Measurements from ENCODE around the gene NFATC1. TPM values are rescaled to one million over a fixed set of nuclear protein-coding genes. Genes with fewer than 3 reads are reported as not detected.

The NFATC1 gene
- polyA plus RNA-seq, 1 of the 3 experiments (the other 2 are of a cell fraction), result 0.02 TPM

- WGBS (ENCODE audit: low lambda C conversion rate), result 17% methylated on average over 6 of the region's 8 CpGs
These were observed 119.6 kb downstream of the NFATC1 start for GRCh38 chr18:79515331-79515730.

GRCh38 chr18:79515944-79516351 lies 120.2 kb downstream of the NFATC1 start:
- no peak for DNase-seq
- Histone ChIP-seq H3K36me3 (replicated peaks in 1 of 2; ENCODE audit: control insufficient read depth in 1 of 2, insufficient read depth in 2 of 2, low read length in 1 of 2) (no peaks in the 10 kb centered on the region), H3K4me1 (ENCODE audit: control insufficient read depth in 1 of 2, insufficient read depth in 2 of 2, low read depth in 1 of 2, low read length in 1 of 2) (no peaks in the 10 kb centered on the region), H3K27ac (ENCODE audit: low read depth in 2 of 2, low read length in 1 of 2) (no peak overlapping the region), H3K9me2 (no peaks in the 10 kb centered on the region), H3K9me3 (no peaks in the 10 kb centered on the region), H3K79me2 (ENCODE audit: insufficient read depth) (no peaks in the 10 kb centered on the region), H4K20me1 (ENCODE audit: insufficient read depth) (no peaks in the 10 kb centered on the region), H3K9ac (no peak overlapping the region), H3F3A (replicated peaks; ENCODE audit: insufficient read depth) (no peaks in the 10 kb centered on the region), H3K4me2 (no peak overlapping the region), H3K27me3 (ENCODE audit: insufficient read depth) (peaks cover 91% of the 10 kb centered on the region), H3K4me3 (ENCODE audit: low read depth in 2 of 2, low read length in 1 of 2) (no peak overlapping the region), H2AFZ (ENCODE audit: low read depth) (no peak overlapping the region)
- 11% methylated on average over 17 of the region's 22 CpGs for WGBS (ENCODE audit: low lambda C conversion rate)
- POLR2A ChIA-PET, result no interaction called here
- TF ChIP-seq NRF1 (IDR thresholded peaks at IDR 0.05; ENCODE audit: low read depth, low read length) (no peak), RFX5 (IDR thresholded peaks at IDR 0.05; ENCODE audit: low read length) (no peak), YY1 (IDR thresholded peaks at IDR 0.05; ENCODE audit: low read depth) (no peak), TEAD4 (IDR thresholded peaks at IDR 0.05; ENCODE audit: borderline replicate concordance, insufficient read depth) (no peak), ZBTB33 (IDR thresholded peaks at IDR 0.05; ENCODE audit: borderline replicate concordance, low read depth) (no peak), GATA2 (CRISPR knock-in tag; IDR thresholded peaks at IDR 0.05) (no peak), USF2 (IDR thresholded peaks at IDR 0.05; ENCODE audit: borderline replicate concordance, low read depth, low read length) (no peak), TAF1 (IDR thresholded peaks at IDR 0.05; ENCODE audit: borderline replicate concordance, low read depth, low read length) (no peak), JUND (IDR thresholded peaks at IDR 0.05) (no peak), RAD21 (IDR thresholded peaks at IDR 0.05; ENCODE audit: low read length) (no peak), RCOR1 (IDR thresholded peaks at IDR 0.05; ENCODE audit: low read length) (no peak), MEF2A (IDR thresholded peaks at IDR 0.05; ENCODE audit: borderline replicate concordance, low read depth) (no peak), SMC3 (IDR thresholded peaks at IDR 0.05; ENCODE audit: low read depth, low read length) (no peak), ELF1 (IDR thresholded peaks at IDR 0.05) (no peak)
- CTCF ChIA-PET, result no interaction called here

More at GRCh38 chr18:79515331-79515730, 119.6 kb downstream of the NFATC1 start:
- Histone ChIP-seq H3K4me2 (no peak overlapping the region), H3K9me2 (no peaks in the 10 kb centered on the region), H3K9ac (no peak overlapping the region), H3K27me3 (ENCODE audit: insufficient read depth) (peaks cover 98% of the 10 kb centered on the region), H3K79me2 (ENCODE audit: insufficient read depth) (no peaks in the 10 kb centered on the region), H3K27ac (ENCODE audit: low read depth in 2 of 2, low read length in 1 of 2) (no peak overlapping the region), H2AFZ (ENCODE audit: low read depth) (no peak overlapping the region), H3K4me3 (ENCODE audit: low read depth in 2 of 2, low read length in 1 of 2) (no peak overlapping the region), H3F3A (replicated peaks; ENCODE audit: insufficient read depth) (no peaks in the 10 kb centered on the region), H3K4me1 (ENCODE audit: control insufficient read depth in 1 of 2, insufficient read depth in 2 of 2, low read depth in 1 of 2, low read length in 1 of 2) (no peaks in the 10 kb centered on the region), H3K36me3 (replicated peaks in 1 of 2; ENCODE audit: control insufficient read depth in 1 of 2, insufficient read depth in 2 of 2, low read length in 1 of 2) (no peaks in the 10 kb centered on the region), H4K20me1 (ENCODE audit: insufficient read depth) (no peaks in the 10 kb centered on the region), H3K9me3 (no peaks in the 10 kb centered on the region)
- no peak for TF ChIP-seq RCOR1 (IDR thresholded peaks at IDR 0.05; ENCODE audit: low read length)
- no peak for TF ChIP-seq FOXJ3 (CRISPR knock-in tag; IDR thresholded peaks at IDR 0.05)
- no peak for TF ChIP-seq SIN3A (IDR thresholded peaks at IDR 0.05; ENCODE audit: borderline replicate concordance, low read depth, low read length)
- no peak for TF ChIP-seq PBX3 (IDR thresholded peaks at IDR 0.05)
- TF ChIP-seq MEF2A (IDR thresholded peaks at IDR 0.05; ENCODE audit: borderline replicate concordance, low read depth), result no peak
- TF ChIP-seq POLR2AphosphoS5 (IDR thresholded peaks at IDR 0.05; ENCODE audit: low read depth, low read length), result no peak
- no peak for DNase-seq
- CTCF ChIA-PET, result interaction anchor here (0.8 kb wide), 1 partner anchor 136 kb away, joined by 3 read pairs; no protein-coding TSS in a partner anchor
- POLR2A ChIA-PET, result no interaction called here
